K562 (cell line): Measurements from ENCODE around the gene LST1. TPM values are rescaled to one million over a fixed set of nuclear protein-coding genes. Genes with fewer than 3 reads are reported as not detected.

ENCODE experiments used
- ATAC-seq: fragments of 200-7000 bp; cut with Tn5 transposase; 3 replicates; pipeline ENCODE4 v1.9.1; 2020; ENCODE audit warnings: moderate library complexity
- BruUV-seq: library from RNA; stranded (reverse); fragments of 400-500 nt; replicated peaks from 2 replicates; lab custom pipeline; 2021; lab: Mats Ljungman, UMichigan
- CTCF ChIA-PET: fragments of 300-600 bp; formaldehyde crosslinking; extraction: SDS; loops from one replicate; lab custom pipeline; 2021; ENCODE audit warnings: low intra/inter-chr PET ratio; lab: Yijun Ruan, JAX
- POLR2A ChIA-PET: fragments of 300-600, 350-650 bp; sonication (Branson Sonifier 250); formaldehyde crosslinking; extraction: SDS; loops from one replicate; lab custom pipeline; 2021; ENCODE audit warnings: antibody characterized with exemption, inconsistent platforms; lab: Yijun Ruan, JAX
- DNase-seq, 4 experiments: peaks; one replicate each; pipeline versions ENCODE4 v3.0.0 to v3.0.0-alpha.2; 2011 to 2018; ENCODE audit warnings: low spot score in 3 of 4, mixed read lengths in 3 of 4; ENCODE audit errors: extremely low read depth in 1 of 4
- FAIRE-seq: peaks from 2 replicates; lab custom pipeline; 2011; peaks lifted over from hg19 to GRCh38; lab: Jason Lieb, UNC
- H2AFZ ChIP-seq: 2 replicates; pipeline ENCODE4 v1.6.0; 2011; ENCODE audit warnings: low read depth, low read length, control low read depth, inconsistent platforms
- H3K27ac ChIP-seq: fragments of 200-600 bp; 3 replicates; pipeline ENCODE4 v1.8.0; 2011; ENCODE audit warnings: low read depth, mild to moderate bottlenecking, control low read depth, inconsistent platforms, low read length, moderate library complexity, mixed read lengths; ENCODE audit errors: extremely low read depth
- H3K27me3 ChIP-seq, 2 experiments: fragments of 300-600 bp in 1 of 2; 2 replicates in 1 of 2; 3 replicates in 1 of 2; pipeline versions ENCODE4 v1.6.0 to v1.8.0; 2011; ENCODE audit warnings: inconsistent platforms in 2 of 2, low read length in 2 of 2, mild to moderate bottlenecking in 1 of 2, mixed read lengths in 1 of 2, moderate library complexity in 1 of 2; ENCODE audit not compliant: control insufficient read depth in 2 of 2, insufficient read depth in 2 of 2
- H3K36me3 ChIP-seq: fragments of 300-600 bp; 3 replicates; pipeline ENCODE4 v1.8.0; 2011; ENCODE audit warnings: mild to moderate bottlenecking, low read length, inconsistent platforms; ENCODE audit not compliant: control insufficient read depth, insufficient read depth
- H3K4me1 ChIP-seq, 2 experiments: fragments of 200-600 bp in 1 of 2; replicated peaks in 1 of 2; 2 replicates in 1 of 2; 3 replicates in 1 of 2; pipeline versions ENCODE4 v1.5.1 to v1.8.0; 2011; ENCODE audit warnings: inconsistent platforms in 2 of 2, low read length in 2 of 2, mild to moderate bottlenecking in 1 of 2, mixed read lengths in 1 of 2, moderate library complexity in 1 of 2; ENCODE audit not compliant: control insufficient read depth in 2 of 2, insufficient read depth in 2 of 2
- H3K4me2 ChIP-seq: 2 replicates; pipeline ENCODE4 v1.6.1; 2011; ENCODE audit warnings: low read length, control low read depth, inconsistent platforms, mixed read lengths; ENCODE audit not compliant: insufficient read depth
- H3K4me3 ChIP-seq: fragments of 200-600 bp; sonication (generic), shearing (Covaris generic); 2 replicates; pipeline ENCODE4 v1.5.1; 2016; ENCODE audit warnings: control low read depth, inconsistent platforms
- H3K79me2 ChIP-seq: fragments of 200-600 bp; 3 replicates; pipeline ENCODE4 v1.8.0; 2011; ENCODE audit warnings: low read length, inconsistent platforms; ENCODE audit not compliant: control insufficient read depth, insufficient read depth
- H3K9ac ChIP-seq, 2 experiments: 2 replicates each; pipeline versions ENCODE4 v1.6.0 to v1.6.1; 2011; ENCODE audit warnings: low read depth in 2 of 2, low read length in 2 of 2, control low read depth in 1 of 2, inconsistent platforms in 1 of 2, mild to moderate bottlenecking in 1 of 2, mixed read lengths in 1 of 2; ENCODE audit not compliant: insufficient read depth in 1 of 2
- H3K9me1 ChIP-seq: one replicate; pipeline ENCODE4 v1.6.0; 2011; ENCODE audit warnings: inconsistent platforms, mild to moderate bottlenecking, low read length, moderate library complexity; ENCODE audit not compliant: control insufficient read depth, insufficient read depth
- H3K9me3 ChIP-seq: replicated peaks from 2 replicates; pipeline ENCODE4 v1.5.1; 2011; ENCODE audit warnings: low read depth, low read length, inconsistent platforms; ENCODE audit not compliant: control insufficient read depth, insufficient read depth
- H4K20me1 ChIP-seq: replicated peaks from 2 replicates; pipeline ENCODE4 v1.6.1; 2011; ENCODE audit warnings: low read length, inconsistent platforms, mixed read lengths; ENCODE audit not compliant: control insufficient read depth, insufficient read depth
- CCNT2 ChIP-seq: IDR thresholded peaks from 2 replicates; pipeline ENCODE4 v1.6.1; 2011; ENCODE audit warnings: borderline replicate concordance, low read depth, mild to moderate bottlenecking, moderate library complexity, mixed read lengths, low read length; ENCODE audit not compliant: insufficient read length; ENCODE audit errors: extremely low read depth
- POLR2G ChIP-seq: fragments of 200-400 bp; formaldehyde crosslinking; IDR thresholded peaks from 2 replicates; pipeline ENCODE4 v1.6.1; 2017; ENCODE audit warnings: low read depth, mild to moderate bottlenecking, antibody characterized with exemption, low read length, moderate library complexity
- RBM34 ChIP-seq: fragments of 200-400 bp; formaldehyde crosslinking; IDR thresholded peaks from 2 replicates; pipeline ENCODE4 v1.6.1; 2018; ENCODE audit warnings: low read length, borderline replicate concordance; ENCODE audit not compliant: insufficient read depth
- SRSF1 ChIP-seq: fragments of 200-400 bp; formaldehyde crosslinking; IDR thresholded peaks from 2 replicates; pipeline ENCODE4 v1.6.1; 2017; ENCODE audit warnings: mild to moderate bottlenecking, low read depth, low read length, moderate library complexity
- WGBS: fragments of 100-300 bp; shearing (Covaris generic); methylation state at CpG from one replicate; pipeline ENCODE4 v1.1.6; 2016; ENCODE audit warnings: low coverage, mixed read lengths; ENCODE audit not compliant: insufficient coverage; ENCODE audit errors: missing lambda C conversion rate; 5-methylcytosine and 5-hydroxymethylcytosine counted together
- in situ Hi-C: fragments of 300-500 bp; cut with MboI; formaldehyde crosslinking; loops from 4 replicates; pipeline ENCODE4 v1.15.0; 2018; ENCODE audit warnings: inconsistent platforms, mixed read lengths
- intact Hi-C: fragments of 100-400 bp; cut with micrococcal nuclease; formaldehyde crosslinking; loops from 2 replicates; pipeline ENCODE4 v1.14.2; 2022
- polyA plus RNA-seq, 8 experiments: library from polyadenylated mRNA; depleted of rRNA in 4 of 8; stranded (reverse) in 5 of 8; unstranded in 3 of 8; fragments of >200 nt; fragmentation: Nextera tagmentation in 2 of 8; fragmentation: Illumina TruSeq in 1 of 8; extraction: Ambion mirVana in 2 of 8; extraction: Trizol in 1 of 8; gene quantifications; 2 replicates each; pipeline versions ENCODE4 v1.2.1 to v1.2.3, GENCODE V29; 2011 to 2014; ENCODE audit warnings: inconsistent platforms in 1 of 8, missing spikeins in 1 of 8
- total RNA-seq, 7 experiments: library from RNA; depleted of rRNA in 6 of 7; stranded (reverse); fragments of >200 nt in 6 of 7; fragmentation: Illumina TruSeq in 2 of 7; extraction: Trizol in 2 of 7; gene quantifications; 2 replicates each; pipeline versions ENCODE4 v1.2.1 to v1.2.3, GENCODE V29; 2011 to 2021; ENCODE audit warnings: low replicate concordance in 1 of 7

LST1 gene
- total and polyA plus RNA-seq, 9 of the 15 experiments (the other 6 are each of a cell fraction or from before 2014, with no cell fraction given) = 0.82 to 7.8 (median 1.7) TPM

- Histone ChIP-seq H3K27me3 (no peaks in the 10 kb centered on the region), H3K4me2 (no peak overlapping the region), H3K9ac (peak overlapping the region; percentile 2 to 77; a peak in 3 of 4 replicates), H3K36me3 (peaks cover 61% of the 10 kb centered on the region), H2AFZ (no peak overlapping the region), H3K79me2 (no peaks in the 10 kb centered on the region), H4K20me1 (no peaks in the 10 kb centered on the region), H3K27ac (no peak overlapping the region), H3K4me3 (no peak overlapping the region), H3K4me1 (peaks cover 41 to 56% of the 10 kb centered on the region in 2 experiments), H3K9me1 (peaks cover 6% of the 10 kb centered on the region), H3K9me3 (no peaks in the 10 kb centered on the region)
- 82% methylated on average over 6 of the region's 8 CpGs for WGBS
- FAIRE-seq (no peak), ATAC-seq (no peak), DNase-seq (no peak)
- POLR2A ChIA-PET = interaction anchor here (0.6 to 5.8 kb wide), 4 partner anchors 9 to 99 kb away, joined by 3 to 38 read pairs (median 6); partner anchors contain the start of genes ATP6V1G2 and NFKBIL1
- BruUV-seq = no TSS peak
- CTCF ChIA-PET = no interaction called here
- no peak for TF ChIP-seq CCNT2
- TF ChIP-seq SRSF1 = no peak
- TF ChIP-seq POLR2G = 0 out of 2 replicates have a peak, but pooled peaks have one; percentile 20
- TF ChIP-seq RBM34 = no peak
- intact Hi-C loops (no loop called here), in situ Hi-C loops (no loop called here)
Measured at GRCh38 chr6:31558318-31558625, 27.8 kb upstream of the LST1 start.
